Measurements from ENCODE around the gene CNTNAP4. TPM values are rescaled to one million over a fixed set of nuclear protein-coding genes. Genes with fewer than 3 reads are reported as not detected.

The CNTNAP4 gene
- polyA plus RNA-seq, 2 of the 4 experiments (the other 2 are of a cell fraction), result not detected

- TF ChIP-seq REST (IDR thresholded peaks at IDR 0.05) (no peak), HES2 (IDR thresholded peaks at IDR 0.05) (no peak), RAD21 (conservative IDR thresholded peaks at IDR 0.05 in 1 of 2, IDR thresholded peaks at IDR 0.05 in 1 of 2) (no peak), CBX8 (IDR thresholded peaks at IDR 0.05) (no peak)
These were observed 255.2 kb downstream of the CNTNAP4 start (continued) for GRCh38 chr16:76532188-76532973.

- Histone ChIP-seq H3K4me3 (no peak overlapping the region), H3K4me2 (no peak overlapping the region), H3K9me3 (no peaks in the 10 kb centered on the region), H3K27ac (no peak overlapping the region), H3K4me1 (no peaks in the 10 kb centered on the region)
- 3% methylated on average over 3 of the region's 3 CpGs for WGBS (ENCODE audit: missing lambda C conversion rate)
- DNase-seq (ENCODE audit: low read depth in 1 of 2, low spot score in 1 of 2) (no peak), FAIRE-seq (no peak), ATAC-seq (no peak)
- TF ChIP-seq ESRRA (IDR thresholded peaks at IDR 0.05; ENCODE audit: borderline replicate concordance, low read length), result no peak
- TF ChIP-seq RARB (CRISPR knock-in tag; IDR thresholded peaks at IDR 0.05), result no peak
- no peak for TF ChIP-seq E2F6 (IDR thresholded peaks at IDR 0.05; ENCODE audit: borderline replicate concordance, low read depth)
- no peak for TF ChIP-seq MAFK (IDR thresholded peaks at IDR 0.05; ENCODE audit: partially characterized antibody)
- TF ChIP-seq MAX (IDR thresholded peaks at IDR 0.05), result no peak
- TF ChIP-seq EHF (CRISPR knock-in tag; IDR thresholded peaks at IDR 0.05), result no peak
- TF ChIP-seq CEBPB (IDR thresholded peaks at IDR 0.05), result no peak
- TF ChIP-seq ATOH8 (CRISPR knock-in tag; IDR thresholded peaks at IDR 0.05; ENCODE audit: low read depth), result no peak
- no peak for TF ChIP-seq FOSB (CRISPR knock-in tag; IDR thresholded peaks at IDR 0.05)
- TF ChIP-seq KDM5A (IDR thresholded peaks at IDR 0.05), result no peak
- TF ChIP-seq RCOR1 (IDR thresholded peaks at IDR 0.05; ENCODE audit: low read depth, low read length), result no peak
- TF ChIP-seq CTCF (IDR thresholded peaks at IDR 0.05), result no peak
- TF ChIP-seq HES2 (IDR thresholded peaks at IDR 0.05), result no peak
- TF ChIP-seq HOXA7 (CRISPR knock-in tag; IDR thresholded peaks at IDR 0.05), result no peak
- no peak for TF ChIP-seq ZFP36 (IDR thresholded peaks at IDR 0.05; ENCODE audit: borderline replicate concordance, partially characterized antibody)
- TF ChIP-seq JUN (IDR thresholded peaks at IDR 0.05), result no peak
- TF ChIP-seq JUNB (IDR thresholded peaks at IDR 0.05), result no peak
- ChIA-PET POLR2A (no interaction called here), CTCF (no interaction called here)
These were observed 262.4 kb downstream of the CNTNAP4 start for GRCh38 chr16:76539609-76540008.

Measured in A549 (cell line).